GM12872 (cell line): ENCODE data around the gene ARHGEF28.

Experiments
- CTCF ChIP-seq: IDR thresholded peaks from 3 replicates; pipeline ENCODE4 v1.5.1; 2011; ENCODE audit warnings: low read depth, mild to moderate bottlenecking, low read length, moderate library complexity; ENCODE audit not compliant: insufficient read depth

Gene ARHGEF28

GRCh38 chr5:73967347-73967746, 341.4 kb downstream of the ARHGEF28 start:
- TF ChIP-seq CTCF, result no peak

- TF ChIP-seq CTCF, result no peak
Measured at GRCh38 chr5:73968246-73968645, 342.2 kb downstream of the ARHGEF28 start.

GRCh38 chr5:73968729-73969128, 342.7 kb downstream of the ARHGEF28 start:
- no peak for TF ChIP-seq CTCF

GRCh38 chr5:73969195-73970036, 343.4 kb downstream of the ARHGEF28 start:
- no peak for TF ChIP-seq CTCF

- no peak for TF ChIP-seq CTCF
Measured at GRCh38 chr5:73971326-73971725, 345.3 kb downstream of the ARHGEF28 start.

GRCh38 chr5:73973135-73973534, 347.1 kb downstream of the ARHGEF28 start:
- no peak for TF ChIP-seq CTCF

GRCh38 chr5:73974871-73975360, 348.9 kb downstream of the ARHGEF28 start:
- TF ChIP-seq CTCF, result no peak
